Tibial nerve (tissue), 4 donors: ENCODE results near the gene SCD. TPM values are rescaled to one million over a fixed set of nuclear protein-coding genes. Genes with fewer than 3 reads are reported as not detected.

Experiments used
- DNase-seq, 2 donors: peaks; one replicate each; pipeline ENCODE4 v3.0.0-alpha.2; 2019; ENCODE audit warnings: low spot score in 2 of 2
- H3K27ac ChIP-seq, 4 donors: fragments of 200-600 bp; sonication (generic) in 3 of 4; one replicate each; pipeline ENCODE4 v1.5.1; 2017 to 2019; ENCODE audit warnings: mild to moderate bottlenecking in 1 of 4
- H3K27me3 ChIP-seq, 2 donors: fragments of 200-600 bp; sonication (generic) in 1 of 2; one replicate each; pipeline versions ENCODE4 v1.5.1 to v1.6.0; 2017 to 2019
- H3K36me3 ChIP-seq, 3 donors: fragments of 200-600 bp; sonication (generic); one replicate each; pipeline ENCODE4 v1.5.1; 2018 to 2019
- H3K4me1 ChIP-seq, 4 donors: fragments of 200-600 bp; sonication (generic) in 3 of 4; one replicate each; pipeline ENCODE4 v1.5.1; 2017 to 2019
- H3K4me3 ChIP-seq, 4 donors: fragments of 200-600 bp; sonication (generic) in 3 of 4; one replicate each; pipeline ENCODE4 v1.5.1; 2017 to 2019; ENCODE audit warnings: mild to moderate bottlenecking in 1 of 4, moderate library complexity in 1 of 4
- H3K9me3 ChIP-seq, 4 donors: fragments of 200-600 bp; sonication (generic) in 3 of 4; one replicate each; pipeline ENCODE4 v1.5.1; 2017 to 2019
- EP300 ChIP-seq, 2 donors: sonication (generic); formaldehyde crosslinking; IDR thresholded peaks; one replicate each; pipeline ENCODE4 v1.6.1; 2017; ENCODE audit warnings: antibody characterized with exemption in 2 of 2, mild to moderate bottlenecking in 1 of 2
- POLR2A ChIP-seq, 2 donors: fragments of 450-650 bp; IDR thresholded peaks; one replicate each; pipeline ENCODE4 v1.6.1; 2017; ENCODE audit warnings: antibody characterized with exemption in 2 of 2, mild to moderate bottlenecking in 2 of 2, moderate library complexity in 2 of 2
- WGBS, 2 donors: methylation state at CpG; one replicate each; pipeline ENCODE4 v1.1.5; 2018; 5-methylcytosine and 5-hydroxymethylcytosine counted together
- total RNA-seq, 4 donors: library from RNA; depleted of rRNA; stranded (reverse); fragments of >200 nt; gene quantifications; one replicate each; pipeline ENCODE4 v1.1.0, GENCODE V29; 2016
- TF ChIP-seq, protein P1 (sequence below), 5 experiments: fragments of 200-600 bp in 3 of 5; fragments of 450-650 bp in 2 of 5; sonication (generic) in 3 of 5; IDR thresholded peaks; one replicate each; pipeline ENCODE4 v1.5.1; 2016 to 2019; ENCODE audit warnings: antibody characterized with exemption in 5 of 5, mild to moderate bottlenecking in 3 of 5, moderate library complexity in 2 of 5

SCD gene
- total RNA-seq, 4 donors from 2014 or later: 118 to 500 (median 249) TPM

- no peak for DNase-seq
Measured at GRCh38 chr10:100347568-100348195, 649 bp downstream of the SCD start.

GRCh38 chr10:100348389-100348927 is 1.4 kb downstream of the SCD start:
- no peak for DNase-seq
- H3K27me3 ChIP-seq: peaks cover 0 to 4% of the 10 kb centered on the region in 2 donors
- 43 to 52% methylated on average over 3 of the region's 3 CpGs for WGBS, 2 donors

More at GRCh38 chr10:100347568-100348195, 649 bp downstream of the SCD start:
- Histone ChIP-seq H3K27ac (peak overlapping the region; percentile 76 to 96 (median 93)), H3K36me3 (peaks cover 0 to 18% (median 0%) of the 10 kb centered on the region in 3 donors), H3K27me3 (peaks cover 0 to 4% of the 10 kb centered on the region in 2 donors), H3K4me3 (peak overlapping the region; percentile 60 to 91 (median 74)), H3K9me3 (no peaks in the 10 kb centered on the region), H3K4me1 (peaks cover 0 to 63% (median 4%) of the 10 kb centered on the region in 4 donors)
- 10 to 11% methylated on average over 32 of the region's 32 CpGs for WGBS, 2 donors
- no peak for TF ChIP-seq EP300 (IDR thresholded peaks at IDR 0.05)
- TF ChIP-seq, protein P1, sequence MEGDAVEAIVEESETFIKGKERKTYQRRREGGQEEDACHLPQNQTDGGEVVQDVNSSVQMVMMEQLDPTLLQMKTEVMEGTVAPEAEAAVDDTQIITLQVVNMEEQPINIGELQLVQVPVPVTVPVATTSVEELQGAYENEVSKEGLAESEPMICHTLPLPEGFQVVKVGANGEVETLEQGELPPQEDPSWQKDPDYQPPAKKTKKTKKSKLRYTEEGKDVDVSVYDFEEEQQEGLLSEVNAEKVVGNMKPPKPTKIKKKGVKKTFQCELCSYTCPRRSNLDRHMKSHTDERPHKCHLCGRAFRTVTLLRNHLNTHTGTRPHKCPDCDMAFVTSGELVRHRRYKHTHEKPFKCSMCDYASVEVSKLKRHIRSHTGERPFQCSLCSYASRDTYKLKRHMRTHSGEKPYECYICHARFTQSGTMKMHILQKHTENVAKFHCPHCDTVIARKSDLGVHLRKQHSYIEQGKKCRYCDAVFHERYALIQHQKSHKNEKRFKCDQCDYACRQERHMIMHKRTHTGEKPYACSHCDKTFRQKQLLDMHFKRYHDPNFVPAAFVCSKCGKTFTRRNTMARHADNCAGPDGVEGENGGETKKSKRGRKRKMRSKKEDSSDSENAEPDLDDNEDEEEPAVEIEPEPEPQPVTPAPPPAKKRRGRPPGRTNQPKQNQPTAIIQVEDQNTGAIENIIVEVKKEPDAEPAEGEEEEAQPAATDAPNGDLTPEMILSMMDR (IDR thresholded peaks at IDR 0.05): no peak
- TF ChIP-seq POLR2A (IDR thresholded peaks at IDR 0.05): no peak

GRCh38 chr10:100349087-100349486 is 2.1 kb downstream of the SCD start:
- Histone ChIP-seq H3K4me3 (peak overlapping the region in 2 of 4 donors; percentile 68 to 91), H3K27me3 (peaks cover 0 to 4% of the 10 kb centered on the region in 2 donors), H3K9me3 (no peaks in the 10 kb centered on the region), H3K4me1 (peaks cover 0 to 63% (median 4%) of the 10 kb centered on the region in 4 donors), H3K36me3 (peaks cover 0 to 32% (median 0%) of the 10 kb centered on the region in 3 donors), H3K27ac (peak overlapping the region in 3 of 4 donors; percentile 38 to 96 (median 92))
- WGBS, 2 donors: 48 to 56% methylated on average over 5 of the region's 5 CpGs
- no peak for TF ChIP-seq POLR2A (IDR thresholded peaks at IDR 0.05)
- DNase-seq: no peak

More at GRCh38 chr10:100348389-100348927, 1.4 kb downstream of the SCD start:
- H3K4me1 ChIP-seq: peaks cover 0 to 63% (median 4%) of the 10 kb centered on the region in 4 donors
- peak overlapping the region in 3 of 4 donors; percentile 60 to 91 (median 68) for H3K4me3 ChIP-seq
- no peaks in the 10 kb centered on the region for H3K9me3 ChIP-seq
- peak overlapping the region in 3 of 4 donors; percentile 38 to 96 (median 92) for H3K27ac ChIP-seq
- TF ChIP-seq, protein P1 (IDR thresholded peaks at IDR 0.05): no peak
- no peak for TF ChIP-seq POLR2A (IDR thresholded peaks at IDR 0.05)
- TF ChIP-seq EP300 (IDR thresholded peaks at IDR 0.05): no peak
- H3K36me3 ChIP-seq: peaks cover 0 to 26% (median 0%) of the 10 kb centered on the region in 3 donors

GRCh38 chr10:100349672-100350071 is 2.6 kb downstream of the SCD start:
- DNase-seq: no peak
- peaks cover 0 to 4% of the 10 kb centered on the region in 2 donors for H3K27me3 ChIP-seq
- H3K27ac ChIP-seq: peak overlapping the region in 2 of 4 donors; percentile 47 to 92
- no peaks in the 10 kb centered on the region for H3K9me3 ChIP-seq
- H3K4me1 ChIP-seq: peaks cover 0 to 63% (median 4%) of the 10 kb centered on the region in 4 donors
- TF ChIP-seq EP300 (IDR thresholded peaks at IDR 0.05): no peak
- TF ChIP-seq, protein P1 (IDR thresholded peaks at IDR 0.05): no peak
- TF ChIP-seq POLR2A (IDR thresholded peaks at IDR 0.05): no peak
- 53 to 63% methylated on average over 3 of the region's 3 CpGs for WGBS, 2 donors
- H3K4me3 ChIP-seq: peak overlapping the region in 1 of 4 donors; percentile 68
- H3K36me3 ChIP-seq: peaks cover 0 to 38% (median 0%) of the 10 kb centered on the region in 3 donors

- H3K27me3 ChIP-seq: no peaks in the 10 kb centered on the region
- peaks cover 0 to 52% (median 0%) of the 10 kb centered on the region in 3 donors for H3K36me3 ChIP-seq
- peak overlapping the region in 3 of 4 donors; percentile 35 to 92 (median 70) for H3K27ac ChIP-seq
- 56 to 71% methylated on average over 5 of the region's 5 CpGs for WGBS, 2 donors
- no peaks in the 10 kb centered on the region for H3K9me3 ChIP-seq
- H3K4me1 ChIP-seq: peaks cover 0 to 58% (median 4%) of the 10 kb centered on the region in 4 donors
- H3K4me3 ChIP-seq: peak overlapping the region in 1 of 4 donors; percentile 68
- TF ChIP-seq EP300 (IDR thresholded peaks at IDR 0.05) (no peak), POLR2A (IDR thresholded peaks at IDR 0.05) (no peak)
- TF ChIP-seq, protein P1 (IDR thresholded peaks at IDR 0.05): no peak
- DNase-seq: no peak
Measured at GRCh38 chr10:100350914-100351485, 4.0 kb downstream of the SCD start.
